CD14-positive monocyte (primary cell): ENCODE measurements around the gene KBTBD13. TPM values are rescaled to one million over a fixed set of nuclear protein-coding genes. Genes with fewer than 3 reads are reported as not detected.
"Not testable (repeated sequence)": the region's sequence is repeated elsewhere in the genome, so short reads cannot be mapped to it uniquely, and the experiment has no call there.

ENCODE experiments used
- DNase-seq, 3 donors: peaks; one replicate each; pipeline ENCODE4 v3.0.0-alpha.2; 2011 to 2022
- H2AFZ ChIP-seq: 2 replicates; pipeline ENCODE4 v1.6.0; 2012; ENCODE audit warnings: mild to moderate bottlenecking, low read depth, low read length, inconsistent platforms; ENCODE audit not compliant: insufficient read depth, poor library complexity, severe bottlenecking
- H3K27ac ChIP-seq, 2 donors: 1 replicate in 1 of 2; 2 replicates in 1 of 2; pipeline ENCODE4 v1.5.1; 2012 to 2013; ENCODE audit warnings: low read length in 2 of 2, control low read depth in 1 of 2, inconsistent platforms in 1 of 2, low read depth in 1 of 2, mild to moderate bottlenecking in 1 of 2
- H3K27me3 ChIP-seq, 2 donors: one replicate each; pipeline versions ENCODE4 v1.6.0 to v1.6.1; 2011 to 2013; ENCODE audit warnings: low read length in 2 of 2; ENCODE audit not compliant: control insufficient read depth in 2 of 2, insufficient read depth in 2 of 2
- H3K36me3 ChIP-seq, 2 donors: replicated peaks in 1 of 2; 1 replicate in 1 of 2; 2 replicates in 1 of 2; pipeline versions ENCODE4 v1.5.1 to v1.6.1; 2012 to 2013; ENCODE audit warnings: low read length in 2 of 2, control low read depth in 1 of 2, inconsistent platforms in 1 of 2, mild to moderate bottlenecking in 1 of 2; ENCODE audit not compliant: insufficient read depth in 2 of 2, control insufficient read depth in 1 of 2
- H3K4me1 ChIP-seq, 2 donors: 1 replicate in 1 of 2; 2 replicates in 1 of 2; pipeline versions ENCODE4 v1.5.1 to v1.6.1; 2012 to 2013; ENCODE audit warnings: low read length in 2 of 2, control low read depth in 1 of 2, inconsistent platforms in 1 of 2, mild to moderate bottlenecking in 1 of 2, moderate library complexity in 1 of 2; ENCODE audit not compliant: insufficient read depth in 2 of 2, control insufficient read depth in 1 of 2
- H3K4me2 ChIP-seq: replicated peaks from 2 replicates; pipeline ENCODE3; 2012; ENCODE audit warnings: low read length, moderate library complexity, mild to moderate bottlenecking; ENCODE audit not compliant: poor library complexity, severe bottlenecking; ENCODE audit errors: extremely low read depth
- H3K4me3 ChIP-seq, 3 experiments: fragments of 200-600 bp in 1 of 3; sonication (generic) in 1 of 3; replicated peaks in 1 of 3; 1 replicate in 2 of 3; 2 replicates in 1 of 3; pipeline ENCODE4 v1.5.1; 2011 to 2013; ENCODE audit warnings: low read length in 3 of 3, mild to moderate bottlenecking in 3 of 3, control low read depth in 2 of 3, low read depth in 2 of 3, inconsistent platforms in 1 of 3, moderate library complexity in 1 of 3
- H3K79me2 ChIP-seq: 2 replicates; pipeline ENCODE4 v1.6.0; 2012; ENCODE audit warnings: mild to moderate bottlenecking, control low read depth, inconsistent platforms, low read length, moderate library complexity; ENCODE audit not compliant: insufficient read depth
- H3K9ac ChIP-seq: 2 replicates; pipeline ENCODE4 v1.6.0; 2017; ENCODE audit warnings: low read length, mild to moderate bottlenecking; ENCODE audit not compliant: insufficient read depth, poor library complexity, severe bottlenecking
- H3K9me3 ChIP-seq, 2 donors: replicated peaks in 1 of 2; 1 replicate in 1 of 2; 2 replicates in 1 of 2; pipeline versions ENCODE4 v1.5.1 to v1.6.1; 2012 to 2013; ENCODE audit warnings: low read length in 2 of 2, control low read depth in 1 of 2; ENCODE audit not compliant: control insufficient read depth in 1 of 2, insufficient read depth in 1 of 2
- H4K20me1 ChIP-seq: 2 replicates; pipeline ENCODE4 v1.6.0; 2012; ENCODE audit warnings: mild to moderate bottlenecking, low read length, control low read depth, moderate library complexity; ENCODE audit not compliant: insufficient read depth
- H3K27ac Mint-ChIP-seq, 7 donors: one replicate each; pipeline ENCODE4 v1.8.0; 2020; ENCODE audit warnings: mild to moderate bottlenecking in 7 of 7, mixed read lengths in 7 of 7, moderate library complexity in 6 of 7, inconsistent platforms in 2 of 7
- H3K27me3 Mint-ChIP-seq, 3 donors: one replicate each; pipeline ENCODE4 v1.8.0; 2021 to 2022; ENCODE audit warnings: low read depth in 3 of 3, mild to moderate bottlenecking in 3 of 3, mixed read lengths in 3 of 3, moderate library complexity in 3 of 3, inconsistent platforms in 1 of 3
- H3K36me3 Mint-ChIP-seq, 2 donors: one replicate each; pipeline ENCODE4 v1.8.0; 2020; ENCODE audit warnings: mixed read lengths in 2 of 2, inconsistent platforms in 1 of 2, mild to moderate bottlenecking in 1 of 2
- H3K4me1 Mint-ChIP-seq: one replicate; pipeline ENCODE4 v1.8.0; 2020; ENCODE audit warnings: mild to moderate bottlenecking, mixed read lengths
- H3K4me3 Mint-ChIP-seq, 2 donors: one replicate each; pipeline ENCODE4 v1.8.0; 2020; ENCODE audit warnings: mild to moderate bottlenecking in 2 of 2, mixed read lengths in 2 of 2, moderate library complexity in 1 of 2
- H3K9me3 Mint-ChIP-seq, 7 donors: one replicate each; pipeline ENCODE4 v1.8.0; 2020 to 2022; ENCODE audit warnings: mixed read lengths in 7 of 7, mild to moderate bottlenecking in 6 of 7, moderate library complexity in 6 of 7, inconsistent platforms in 2 of 7
- CTCF ChIP-seq: fragments of 200-600 bp; IDR thresholded peaks from one replicate; pipeline ENCODE4 v1.8.0; 2022; ENCODE audit warnings: antibody characterized with exemption, mild to moderate bottlenecking
- WGBS: methylation state at CpG from one replicate; pipeline ENCODE4 v1.1.5; 2013; ENCODE audit warnings: missing lambda C conversion rate; ENCODE audit not compliant: insufficient coverage; 5-methylcytosine and 5-hydroxymethylcytosine counted together
- intact Hi-C, 2 donors: fragments of 100-400 bp; cut with micrococcal nuclease; formaldehyde crosslinking; loops; one replicate each; pipeline versions ENCODE4 v1.15.0 to v1.15.1; 2023
- polyA plus RNA-seq, 3 donors: library from polyadenylated mRNA; depleted of rRNA in 1 of 3; unstranded in 2 of 3; stranded (reverse) in 1 of 3; fragments of 300-500 nt in 2 of 3; fragments of >200 nt in 1 of 3; fragmentation: Illumina TruSeq in 2 of 3; gene quantifications; 1 replicate in 2 of 3; 2 replicates in 1 of 3; pipeline ENCODE4 v1.2.3, GENCODE V29; 2012 to 2021

KBTBD13 gene
- polyA plus RNA-seq, 3 donors = not detected

GRCh38 chr15:65041787-65042186 is 34.8 kb upstream of the KBTBD13 start:
- H3K36me3 Mint-ChIP-seq = no peaks in the 10 kb centered on the region
- H3K36me3 ChIP-seq = no peaks in the 10 kb centered on the region
- no peak overlapping the region for H3K4me3 Mint-ChIP-seq
- intact Hi-C loops = no loop called here
- no peak overlapping the region for H3K4me3 ChIP-seq
- no peak overlapping the region for H3K9ac ChIP-seq
- no peaks in the 10 kb centered on the region for H3K4me1 ChIP-seq
- peaks cover 0 to 1% (median 0%) of the 10 kb centered on the region in 7 donors for H3K9me3 Mint-ChIP-seq
- H3K9me3 ChIP-seq = no peaks in the 10 kb centered on the region
- no peak overlapping the region for H2AFZ ChIP-seq
- DNase-seq = no peak
- no peak overlapping the region for H3K27ac ChIP-seq
- H3K27me3 Mint-ChIP-seq = peaks cover 2 to 7% (median 3%) of the 10 kb centered on the region in 3 donors
- H3K4me1 Mint-ChIP-seq = no peaks in the 10 kb centered on the region
- H4K20me1 ChIP-seq = no peaks in the 10 kb centered on the region
- H3K27me3 ChIP-seq = no peaks in the 10 kb centered on the region
- H3K79me2 ChIP-seq = no peaks in the 10 kb centered on the region
- no peak for TF ChIP-seq CTCF
- no peak overlapping the region for H3K27ac Mint-ChIP-seq
- no peak overlapping the region for H3K4me2 ChIP-seq
- 100% methylated on average over 1 of the region's 2 CpGs for WGBS

- TF ChIP-seq CTCF = no peak
- H3K27ac ChIP-seq = no peak overlapping the region
- H3K9me3 ChIP-seq = no peaks in the 10 kb centered on the region
- intact Hi-C loops = no loop called here
- H3K4me3 ChIP-seq = no peak overlapping the region
- no peak overlapping the region for H3K4me2 ChIP-seq
- no peaks in the 10 kb centered on the region for H3K36me3 Mint-ChIP-seq
- no peaks in the 10 kb centered on the region for H4K20me1 ChIP-seq
- peak overlapping the region in 1 of 7 donors; percentile 30 for H3K27ac Mint-ChIP-seq
- WGBS = 90% methylated on average over 1 of the region's 4 CpGs
- peaks cover 0 to 1% (median 0%) of the 10 kb centered on the region in 7 donors for H3K9me3 Mint-ChIP-seq
- H3K4me1 Mint-ChIP-seq = no peaks in the 10 kb centered on the region
- H3K79me2 ChIP-seq = no peaks in the 10 kb centered on the region
- no peak overlapping the region for H2AFZ ChIP-seq
- H3K4me1 ChIP-seq = no peaks in the 10 kb centered on the region
- H3K4me3 Mint-ChIP-seq = no peak overlapping the region
- H3K27me3 Mint-ChIP-seq = peaks cover 2 to 5% (median 4%) of the 10 kb centered on the region in 3 donors
- H3K36me3 ChIP-seq = no peaks in the 10 kb centered on the region
- H3K9ac ChIP-seq = no peak overlapping the region
- DNase-seq = no peak
- H3K27me3 ChIP-seq = no peaks in the 10 kb centered on the region
Observed at GRCh38 chr15:65042776-65043327, 33.7 kb upstream of the KBTBD13 start.

GRCh38 chr15:65044218-65044617 is 32.3 kb upstream of the KBTBD13 start:
- H3K9ac ChIP-seq, H3K9me3 ChIP-seq, DNase-seq, H3K27me3 ChIP-seq, H3K27me3 Mint-ChIP-seq, H3K36me3 ChIP-seq, H3K27ac Mint-ChIP-seq, H3K4me3 Mint-ChIP-seq, H3K4me3 ChIP-seq, H4K20me1 ChIP-seq, intact Hi-C loops, H3K36me3 Mint-ChIP-seq, H3K4me2 ChIP-seq, H3K9me3 Mint-ChIP-seq, H2AFZ ChIP-seq, H3K79me2 ChIP-seq, H3K4me1 ChIP-seq, H3K27ac ChIP-seq, H3K4me1 Mint-ChIP-seq: not testable (repeated sequence)
- WGBS = 100% methylated on average over 1 of the region's 5 CpGs
